Naive thymus-derived CD8-positive, alpha-beta T cell (primary cell): Measurements from ENCODE around the gene ZNF605. TPM values are rescaled to one million over a fixed set of nuclear protein-coding genes. Genes with fewer than 3 reads are reported as not detected.
"Not testable (repeated sequence)": the region's sequence is repeated elsewhere in the genome, so short reads cannot be mapped to it uniquely, and the experiment has no call there.

Experiments used
- ATAC-seq, 2 donors: fragments of 150-1000 bp; cut with Tn5 transposase in 1 of 2; sonication (Bioruptor Pico), chemical (Tn5 transposase) in 1 of 2; 1 replicate in 1 of 2; 2 replicates in 1 of 2; pipeline ENCODE4 v1.10.0; 2021; ENCODE audit warnings: mild to moderate bottlenecking in 2 of 2, moderate library complexity in 2 of 2
- POLR2A ChIA-PET: fragments of 350-600 bp; sonication (Branson Sonifier 250); formaldehyde crosslinking; loops from one replicate; lab custom pipeline; 2021; ENCODE audit warnings: antibody characterized with exemption; lab: Charles Lee
- DNase-seq, 10 donors: peaks; one replicate each; pipeline versions ENCODE4 v3.0.0 to v3.0.0-alpha.2; 2020 to 2022
- H3K27ac Mint-ChIP-seq, 10 donors: one replicate each; pipeline ENCODE4 v1.8.0; 2020 to 2022; ENCODE audit warnings: mild to moderate bottlenecking in 10 of 10, mixed read lengths in 10 of 10, moderate library complexity in 4 of 10, inconsistent platforms in 1 of 10
- H3K27me3 Mint-ChIP-seq, 5 donors: one replicate each; pipeline ENCODE4 v1.8.0; 2021 to 2022; ENCODE audit warnings: mixed read lengths in 5 of 5
- H3K36me3 Mint-ChIP-seq, 3 donors: one replicate each; pipeline ENCODE4 v1.8.0; 2020 to 2022; ENCODE audit warnings: mixed read lengths in 3 of 3, mild to moderate bottlenecking in 2 of 3, inconsistent platforms in 1 of 3
- H3K4me1 Mint-ChIP-seq, 4 donors: one replicate each; pipeline ENCODE4 v1.8.0; 2021 to 2022; ENCODE audit warnings: mixed read lengths in 4 of 4
- H3K4me3 Mint-ChIP-seq, 10 donors: one replicate each; pipeline ENCODE4 v1.8.0; 2020 to 2022; ENCODE audit warnings: mild to moderate bottlenecking in 10 of 10, mixed read lengths in 10 of 10, moderate library complexity in 6 of 10, inconsistent platforms in 1 of 10
- H3K9me3 Mint-ChIP-seq, 9 donors: one replicate each; pipeline ENCODE4 v1.8.0; 2020 to 2022; ENCODE audit warnings: mixed read lengths in 9 of 9, mild to moderate bottlenecking in 3 of 9, inconsistent platforms in 1 of 9, moderate library complexity in 1 of 9
- polyA plus RNA-seq, 3 donors: library from polyadenylated mRNA; unstranded; fragments of 300-500 nt; fragmentation: Illumina TruSeq; gene quantifications; one replicate each; pipeline ENCODE4 v1.2.3, GENCODE V29; 2021
- total RNA-seq, 8 experiments: library from RNA in 2 of 8; stranded (reverse) in 2 of 8; gene quantifications; one replicate each; pipeline ENCODE4 v1.2.3 and lab custom pipeline; 2021 to 2026

ZNF605 gene
- total RNA-seq, result 10 to 100 TPM; 17.4 to 18.6 TPM
- polyA plus RNA-seq, result under 1 TPM; 0.46 to 0.72 (median 0.65) TPM
- total RNA-seq (lab: John Stamatoyannopoulos, UW), result 13.3 to 43.1 (median 15.9) reads per million in 6 experiments

GRCh38 chr12:132956011-132956788, at the start of gene ZNF605:
ZNF605 (minus strand) TSS chr12:132956306; CDS start chr12:132945635, 10,671 bp downstream.
- H3K4me3 Mint-ChIP-seq, result peak within 1 kb of the TSS; percentile 92 to 98 (median 97)
- POLR2A ChIA-PET, result interaction anchor here (0.7 to 2.3 kb wide), 9 partner anchors 30 to 128 kb away, joined by 3 to 13 read pairs (median 6); partner anchors contain the start of genes GOLGA3, ZNF26 and ZNF84
- peak; percentile 93 to 96 for ATAC-seq

GRCh38 chr12:132998741-132999140, 42.6 kb upstream of the ZNF605 start:
- POLR2A ChIA-PET, result no interaction called here
- Mint-ChIP-seq H3K9me3 (peaks cover 11 to 98% (median 35%) of the 10 kb centered on the region in 9 donors), H3K4me1 (peaks cover 0 to 15% (median 9%) of the 10 kb centered on the region in 4 donors), H3K4me3 (no peak overlapping the region), H3K27me3 (no peaks in the 10 kb centered on the region), H3K36me3 (peaks cover 48 to 92% (median 72%) of the 10 kb centered on the region in 3 donors), H3K27ac (no peak overlapping the region)
- ATAC-seq (no peak), DNase-seq (no peak)

More at GRCh38 chr12:132956011-132956788, at the start of gene ZNF605:
- Mint-ChIP-seq H3K9me3 (peaks cover 0 to 13% (median 4%) of the 10 kb centered on the region in 9 donors), H3K36me3 (peaks cover 7 to 13% (median 8%) of the 10 kb centered on the region in 3 donors), H3K4me1 (peaks cover 26 to 47% (median 39%) of the 10 kb centered on the region in 4 donors), H3K27me3 (no peaks in the 10 kb centered on the region), H3K27ac (peak within 1 kb of the TSS; percentile 89 to 97 (median 95))
- peak; percentile 78 to 90 (median 86) for DNase-seq

GRCh38 chr12:132986885-132987225, 30.7 kb upstream of the ZNF605 start:
- peak overlapping the region; percentile 76 to 98 (median 97) for H3K27ac Mint-ChIP-seq
- peaks cover 22 to 39% (median 32%) of the 10 kb centered on the region in 4 donors for H3K4me1 Mint-ChIP-seq
- ATAC-seq (peak in 1 of 2 donors; percentile 3), DNase-seq (peak in 1 of 10 donors; percentile 15)
- peaks cover 21 to 42% (median 40%) of the 10 kb centered on the region in 3 donors for H3K36me3 Mint-ChIP-seq
- H3K27me3 Mint-ChIP-seq, result peaks cover 0 to 7% (median 5%) of the 10 kb centered on the region in 5 donors
- POLR2A ChIA-PET, result interaction anchor here (0.7 to 3.3 kb wide), 14 partner anchors 11 to 277 kb away, joined by 3 to 26 read pairs (median 6); partner anchors contain the start of genes ZNF10, ZNF140, ZNF268 and ZNF605
- peak overlapping the region; percentile 84 to 97 (median 94) for H3K4me3 Mint-ChIP-seq
- peaks cover 6 to 50% (median 21%) of the 10 kb centered on the region in 9 donors for H3K9me3 Mint-ChIP-seq

GRCh38 chr12:132986001-132986884, 30.1 kb upstream of the ZNF605 start, which contains the start of gene ZNF26:
ZNF26 (plus strand) TSS chr12:132986367; CDS start chr12:132986841, 474 bp downstream.
- H3K4me1 Mint-ChIP-seq, result peaks cover 22 to 39% (median 32%) of the 10 kb centered on the region in 4 donors
- POLR2A ChIA-PET, result interaction anchor here (0.7 to 3.3 kb wide), 18 partner anchors 12 to 276 kb away, joined by 3 to 26 read pairs (median 4); partner anchors contain the start of genes ZNF10, ZNF140, ZNF268 and ZNF605
- H3K27me3 Mint-ChIP-seq, result peaks cover 0 to 7% (median 5%) of the 10 kb centered on the region in 5 donors
- DNase-seq (peak; percentile 77 to 94 (median 84)), ATAC-seq (peak; percentile 92 to 97)
- peak within 1 kb of the TSS; percentile 96 to 98 (median 97) for H3K27ac Mint-ChIP-seq
- H3K36me3 Mint-ChIP-seq, result peaks cover 21 to 36% (median 33%) of the 10 kb centered on the region in 3 donors
- peaks cover 6 to 44% (median 21%) of the 10 kb centered on the region in 9 donors for H3K9me3 Mint-ChIP-seq
- peak within 1 kb of the TSS; percentile 84 to 97 (median 94) for H3K4me3 Mint-ChIP-seq

- not testable (repeated sequence) for H3K4me3 Mint-ChIP-seq, H3K27ac Mint-ChIP-seq, ATAC-seq, H3K4me1 Mint-ChIP-seq
- DNase-seq, result peak in 2 of 10 donors; percentile 26 to 60
- POLR2A ChIA-PET, result interaction anchor here (1.5 kb wide), 1 partner anchor 153 kb away, joined by 3 read pairs; the partner anchor contains the start of gene ZNF891
- Mint-ChIP-seq H3K36me3 (peaks cover 0 to 40% (median 14%) of the 10 kb centered on the region in 3 donors), H3K9me3 (peaks cover 15 to 67% (median 44%) of the 10 kb centered on the region in 9 donors), H3K27me3 (peaks cover 9 to 31% (median 16%) of the 10 kb centered on the region in 5 donors)
These were observed 20.8 kb upstream of the ZNF605 start for GRCh38 chr12:132976870-132977269.

DNA sequence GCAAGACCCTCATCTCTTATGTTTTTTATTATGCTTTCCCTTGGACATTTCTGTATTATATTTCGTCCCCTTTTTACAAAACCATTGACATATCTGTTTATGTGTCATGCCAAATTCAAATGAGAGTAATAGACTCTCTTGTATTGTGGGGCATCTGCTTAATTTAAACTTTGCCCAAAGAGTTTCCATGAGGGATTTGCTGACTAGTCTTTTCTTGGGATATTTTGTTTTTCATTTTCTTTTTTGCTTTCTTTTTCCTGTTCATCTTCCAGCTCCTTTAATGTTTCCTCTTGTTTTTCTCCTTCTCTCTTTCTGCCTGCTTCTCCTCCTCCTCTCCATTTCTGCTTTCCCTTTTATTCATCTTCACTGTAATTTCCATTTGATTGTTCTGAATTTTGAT, 16.3 kb upstream of the ZNF605 start:
- H3K36me3 Mint-ChIP-seq, result peaks cover 0 to 24% (median 6%) of the 10 kb centered on the region in 3 donors
- POLR2A ChIA-PET, result no interaction called here
- no peak overlapping the region for H3K27ac Mint-ChIP-seq

GRCh38 chr12:132967736-132968135, 11.6 kb upstream of the ZNF605 start:
- Mint-ChIP-seq H3K9me3 (peaks cover 4 to 44% (median 17%) of the 10 kb centered on the region in 9 donors), H3K27ac (no peak overlapping the region), H3K36me3 (peaks cover 12 to 23% (median 15%) of the 10 kb centered on the region in 3 donors), H3K27me3 (peaks cover 0 to 2% (median 0%) of the 10 kb centered on the region in 5 donors), H3K4me1 (no peaks in the 10 kb centered on the region), H3K4me3 (no peak overlapping the region)
- POLR2A ChIA-PET, result interaction anchor here (0.6 to 0.9 kb wide), 2 partner anchors 17 to 62 kb away, joined by 3 to 4 read pairs; no protein-coding TSS in a partner anchor
- DNase-seq (no peak), ATAC-seq (no peak)

More for the DNA sequence above, 16.3 kb upstream of the ZNF605 start:
- Mint-ChIP-seq H3K4me3 (no peak overlapping the region), H3K4me1 (no peaks in the 10 kb centered on the region), H3K9me3 (peaks cover 9 to 70% (median 30%) of the 10 kb centered on the region in 9 donors), H3K27me3 (peaks cover 3 to 18% (median 6%) of the 10 kb centered on the region in 5 donors)
- DNase-seq (no peak), ATAC-seq (no peak)

DNA sequence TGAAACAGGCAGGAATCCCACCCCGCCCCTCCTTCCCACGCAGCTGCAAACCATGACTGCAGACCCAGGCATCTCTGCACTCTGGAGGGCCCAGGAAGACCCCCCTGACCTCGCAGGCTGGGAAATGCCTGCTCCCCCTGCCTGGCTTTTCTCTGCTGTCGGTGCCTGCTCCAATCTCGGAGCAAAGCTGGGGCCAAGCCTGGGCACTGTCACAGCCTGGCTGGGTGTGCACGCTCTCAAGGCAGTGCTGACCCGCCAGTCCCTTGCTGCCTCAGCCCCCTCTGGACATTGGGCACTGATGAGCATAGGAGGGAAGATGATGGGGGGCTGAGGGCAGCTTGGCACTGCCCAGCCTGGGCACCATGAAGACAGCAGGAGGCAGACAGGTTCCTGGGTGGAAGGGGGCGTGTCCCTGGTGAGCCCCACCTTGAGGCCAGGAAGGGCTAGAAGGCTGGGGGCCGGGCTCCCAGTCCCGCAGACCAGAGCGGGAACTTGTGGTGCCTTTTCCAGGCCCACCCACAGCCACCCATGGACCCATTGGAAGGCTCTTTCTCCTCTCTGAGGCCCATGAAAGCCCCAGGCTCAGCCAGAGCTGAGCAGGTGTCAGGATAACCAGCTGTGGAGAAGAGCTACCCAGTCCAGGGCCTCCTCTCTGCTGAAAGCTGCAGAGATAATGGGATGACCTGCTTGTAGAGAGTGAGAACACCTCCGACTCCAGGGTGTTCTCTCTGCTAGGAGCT, 10.7 kb upstream of the ZNF605 start:
- Mint-ChIP-seq H3K27me3 (no peaks in the 10 kb centered on the region), H3K9me3 (peaks cover 0 to 35% (median 12%) of the 10 kb centered on the region in 9 donors), H3K4me3 (no peak overlapping the region), H3K27ac (no peak overlapping the region), H3K4me1 (no peaks in the 10 kb centered on the region), H3K36me3 (peaks cover 6 to 26% (median 15%) of the 10 kb centered on the region in 3 donors)
- POLR2A ChIA-PET, result interaction anchor here (0.6 to 0.9 kb wide), 2 partner anchors 18 to 63 kb away, joined by 3 to 4 read pairs; no protein-coding TSS in a partner anchor
- ATAC-seq (no peak), DNase-seq (no peak)

DNA sequence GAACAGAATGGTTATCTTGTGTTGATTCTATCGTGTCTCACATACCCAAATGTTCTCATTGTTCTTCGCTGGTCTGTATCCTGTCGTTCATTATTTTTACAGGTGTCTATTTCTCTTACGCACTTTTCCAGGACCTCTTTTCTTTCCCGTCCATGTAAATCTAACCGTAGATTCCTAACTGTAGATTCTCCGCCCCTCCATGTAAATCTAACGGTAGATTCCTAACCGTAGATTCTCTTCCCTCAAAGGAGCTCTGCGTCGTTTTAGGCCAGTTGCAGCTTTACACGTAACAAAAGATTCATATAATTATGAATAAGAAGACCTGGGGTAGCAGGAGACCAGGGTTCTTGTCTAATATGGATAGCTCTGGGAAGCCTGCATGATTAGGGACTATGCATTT, 9.7 kb upstream of the ZNF605 start:
- H3K27ac Mint-ChIP-seq, result no peak overlapping the region
- H3K9me3 Mint-ChIP-seq, result peaks cover 0 to 28% (median 12%) of the 10 kb centered on the region in 9 donors

GRCh38 chr12:132963947-132964346, 7.8 kb upstream of the ZNF605 start:
- H3K4me1 Mint-ChIP-seq, H3K27ac Mint-ChIP-seq, DNase-seq, H3K27me3 Mint-ChIP-seq, ATAC-seq, H3K4me3 Mint-ChIP-seq, POLR2A ChIA-PET: not testable (repeated sequence)
- Mint-ChIP-seq H3K9me3 (peaks cover 0 to 16% (median 8%) of the 10 kb centered on the region in 9 donors), H3K36me3 (peaks cover 6 to 30% (median 15%) of the 10 kb centered on the region in 3 donors)

More for the DNA sequence above, 9.7 kb upstream of the ZNF605 start:
- Mint-ChIP-seq H3K27me3 (no peaks in the 10 kb centered on the region), H3K4me3 (no peak overlapping the region), H3K4me1 (no peaks in the 10 kb centered on the region), H3K36me3 (peaks cover 6 to 26% (median 15%) of the 10 kb centered on the region in 3 donors)
- no peak for ATAC-seq
- POLR2A ChIA-PET, result no interaction called here
- no peak for DNase-seq

GRCh38 chr12:132961790-132962189, 5.7 kb upstream of the ZNF605 start:
- peaks cover 6 to 30% (median 15%) of the 10 kb centered on the region in 3 donors for H3K36me3 Mint-ChIP-seq
- ATAC-seq, POLR2A ChIA-PET, DNase-seq, H3K4me3 Mint-ChIP-seq, H3K27me3 Mint-ChIP-seq, H3K27ac Mint-ChIP-seq: not testable (repeated sequence)
- H3K4me1 Mint-ChIP-seq, result peaks cover 0 to 11% (median 7%) of the 10 kb centered on the region in 4 donors
- peaks cover 0 to 12% (median 7%) of the 10 kb centered on the region in 9 donors for H3K9me3 Mint-ChIP-seq
